ENCODE results near the gene CTSG. TPM values are rescaled to one million over a fixed set of nuclear protein-coding genes. Genes with fewer than 3 reads are reported as not detected.
"Not testable (repeated sequence)": the region's sequence is repeated elsewhere in the genome, so short reads cannot be mapped to it uniquely, and the experiment has no call there.

CTSG gene
- total RNA-seq, 1 donor from 2014 or later, result not detected

DNA sequence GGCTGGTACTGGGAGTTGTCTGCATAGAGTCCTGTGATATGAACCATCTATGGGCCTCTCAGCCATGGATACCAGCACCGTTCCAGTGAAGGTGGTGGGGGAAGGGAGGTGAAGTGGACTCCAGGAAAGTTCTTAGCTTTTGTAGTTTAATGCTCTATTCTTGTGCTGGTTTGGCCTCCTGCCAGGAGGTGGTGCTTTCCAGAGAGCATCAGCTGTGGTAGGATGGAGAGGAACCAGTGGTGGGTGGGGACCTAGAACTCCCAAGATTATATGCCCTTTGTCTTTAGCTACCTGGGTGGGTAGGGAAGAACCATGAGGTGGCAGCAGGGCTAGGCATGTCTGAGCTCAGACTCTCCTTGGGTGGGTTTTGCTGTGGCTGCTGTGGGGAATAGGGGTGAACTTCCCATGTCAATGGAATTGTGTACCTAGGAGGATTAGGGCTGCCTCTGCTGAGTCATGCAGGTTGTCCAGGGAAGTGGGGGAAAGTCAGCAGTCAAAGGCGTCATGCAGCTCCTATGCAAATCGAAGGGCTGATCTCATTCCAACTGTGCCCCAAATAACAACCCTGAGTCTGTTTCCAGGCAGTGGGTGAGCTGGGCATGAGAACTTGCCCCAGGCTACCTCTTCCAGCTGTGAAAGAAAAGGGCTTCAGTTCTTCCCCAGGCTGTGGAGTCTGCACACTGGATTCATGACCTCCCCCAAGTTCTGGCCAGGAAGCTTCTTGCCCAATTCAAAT is 19.2 kb upstream of the CTSG start:
- Mint-ChIP-seq H3K27me3 (ENCODE audit: low read depth) (no peaks in the 10 kb centered on the region), H3K27ac (no peak overlapping the region), H3K4me3 (no peak overlapping the region), H3K36me3 (no peaks in the 10 kb centered on the region), H3K4me1 (no peaks in the 10 kb centered on the region), H3K9me3 (peaks cover 94% of the 10 kb centered on the region)
- TF ChIP-seq, protein P1, sequence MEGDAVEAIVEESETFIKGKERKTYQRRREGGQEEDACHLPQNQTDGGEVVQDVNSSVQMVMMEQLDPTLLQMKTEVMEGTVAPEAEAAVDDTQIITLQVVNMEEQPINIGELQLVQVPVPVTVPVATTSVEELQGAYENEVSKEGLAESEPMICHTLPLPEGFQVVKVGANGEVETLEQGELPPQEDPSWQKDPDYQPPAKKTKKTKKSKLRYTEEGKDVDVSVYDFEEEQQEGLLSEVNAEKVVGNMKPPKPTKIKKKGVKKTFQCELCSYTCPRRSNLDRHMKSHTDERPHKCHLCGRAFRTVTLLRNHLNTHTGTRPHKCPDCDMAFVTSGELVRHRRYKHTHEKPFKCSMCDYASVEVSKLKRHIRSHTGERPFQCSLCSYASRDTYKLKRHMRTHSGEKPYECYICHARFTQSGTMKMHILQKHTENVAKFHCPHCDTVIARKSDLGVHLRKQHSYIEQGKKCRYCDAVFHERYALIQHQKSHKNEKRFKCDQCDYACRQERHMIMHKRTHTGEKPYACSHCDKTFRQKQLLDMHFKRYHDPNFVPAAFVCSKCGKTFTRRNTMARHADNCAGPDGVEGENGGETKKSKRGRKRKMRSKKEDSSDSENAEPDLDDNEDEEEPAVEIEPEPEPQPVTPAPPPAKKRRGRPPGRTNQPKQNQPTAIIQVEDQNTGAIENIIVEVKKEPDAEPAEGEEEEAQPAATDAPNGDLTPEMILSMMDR (IDR thresholded peaks at IDR 0.05; ENCODE audit: unreplicated experiment), result no peak
- no peak for DNase-seq (ENCODE audit: low spot score in 2 of 2, unreplicated experiment in 2 of 2)

DNA sequence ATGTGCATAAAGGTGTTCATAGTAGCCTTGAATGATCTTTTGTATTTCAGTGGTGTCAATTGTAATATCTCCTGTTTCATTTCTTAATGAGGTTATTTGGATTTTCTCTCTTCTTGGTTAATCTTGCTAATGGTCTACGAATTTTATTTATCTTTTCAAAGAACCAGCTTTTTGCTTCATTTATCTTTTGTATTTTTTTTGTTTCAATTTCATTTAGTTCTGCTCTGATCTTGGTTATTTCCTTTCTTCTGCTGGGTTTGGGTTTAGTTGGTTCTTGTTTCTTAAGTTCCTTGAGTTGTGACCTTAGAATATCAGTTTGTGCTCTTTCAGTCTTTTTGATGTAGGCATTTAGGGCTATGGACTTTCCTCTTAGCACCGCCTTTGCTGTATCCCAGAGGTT is 15.0 kb upstream of the CTSG start:
- H3K27me3 Mint-ChIP-seq (ENCODE audit: low read depth); DNase-seq (ENCODE audit: low spot score in 2 of 2, unreplicated experiment in 2 of 2); H3K27ac Mint-ChIP-seq; H3K4me3 Mint-ChIP-seq; H3K36me3 Mint-ChIP-seq; H3K4me1 Mint-ChIP-seq: not testable (repeated sequence)
- peaks cover 80% of the 10 kb centered on the region for H3K9me3 Mint-ChIP-seq

DNA sequence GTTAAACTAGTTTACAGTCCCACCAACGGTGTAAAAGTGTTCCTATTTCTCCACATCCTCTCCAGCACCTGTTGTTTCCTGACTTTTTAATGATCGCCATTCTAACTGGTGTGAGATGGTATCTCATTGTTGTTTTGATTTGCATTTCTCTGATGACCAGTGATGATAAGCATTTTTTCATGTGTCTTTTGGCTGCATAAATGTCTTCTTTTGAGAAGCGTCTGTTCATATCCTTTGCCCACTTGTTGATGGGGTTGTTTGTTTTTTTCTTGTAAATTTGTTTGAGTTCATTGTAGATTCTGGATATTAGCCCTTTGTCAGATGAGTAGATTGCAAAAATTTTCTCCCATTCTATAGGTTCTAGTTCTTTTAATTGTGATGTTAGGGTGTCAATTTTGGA is 8.4 kb upstream of the CTSG start:
- H3K36me3 Mint-ChIP-seq; H3K27me3 Mint-ChIP-seq (ENCODE audit: low read depth): not testable (repeated sequence)

DNA sequence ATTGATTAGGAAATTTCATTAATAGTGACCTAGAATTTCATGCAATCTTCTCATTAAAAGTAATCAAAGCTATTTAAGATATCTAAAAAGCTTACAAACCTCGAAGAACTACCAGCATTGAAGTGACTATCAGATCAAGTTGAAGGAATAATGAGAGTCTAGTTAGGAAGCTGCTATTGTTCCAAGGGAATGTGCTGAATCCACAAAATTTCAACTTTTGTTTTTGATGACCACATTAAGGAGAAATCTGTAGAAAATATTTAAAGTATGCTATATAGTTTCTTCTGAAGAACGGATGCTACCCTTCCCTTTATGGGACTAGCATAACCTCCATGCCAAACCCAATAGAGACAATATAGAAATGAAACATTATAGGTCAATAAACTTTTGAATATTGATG is 2.5 kb upstream of the CTSG start:
- Mint-ChIP-seq H3K4me3 (no peak overlapping the region), H3K9me3 (peaks cover 58% of the 10 kb centered on the region), H3K27ac (no peak overlapping the region)

More for the DNA sequence above, 8.4 kb upstream of the CTSG start:
- not testable (repeated sequence) for H3K27ac Mint-ChIP-seq; H3K4me1 Mint-ChIP-seq; H3K4me3 Mint-ChIP-seq; DNase-seq (ENCODE audit: low spot score in 2 of 2, unreplicated experiment in 2 of 2)
- peaks cover 61% of the 10 kb centered on the region for H3K9me3 Mint-ChIP-seq

DNA sequence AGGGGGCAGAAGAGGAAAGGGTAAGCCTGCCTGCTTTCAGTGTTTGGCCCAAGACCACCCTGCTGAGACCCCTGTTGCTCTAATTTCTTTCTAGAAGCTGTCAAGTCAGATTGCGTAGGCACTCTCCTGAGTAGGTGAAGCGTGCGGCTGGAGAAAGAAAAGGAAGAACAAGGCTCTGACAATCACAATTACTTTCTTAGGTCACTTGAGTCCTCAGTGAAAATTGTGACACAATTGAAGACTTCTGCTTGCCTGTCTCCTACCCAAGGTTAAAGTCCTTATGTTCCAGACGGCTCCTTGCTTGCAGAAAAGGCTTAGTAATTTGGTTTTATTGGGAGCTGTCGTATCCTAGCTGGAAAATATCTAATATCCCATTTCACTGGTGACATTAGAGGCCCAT is 721 bp upstream of the CTSG start:
- H3K4me3 Mint-ChIP-seq, result no peak overlapping the region
- H3K27me3 Mint-ChIP-seq (ENCODE audit: low read depth), result no peaks in the 10 kb centered on the region
- TF ChIP-seq, protein P1 (IDR thresholded peaks at IDR 0.05; ENCODE audit: unreplicated experiment), result no peak
- DNase-seq (ENCODE audit: low spot score in 2 of 2, unreplicated experiment in 2 of 2), result no peak
- no peaks in the 10 kb centered on the region for H3K36me3 Mint-ChIP-seq
- no peak overlapping the region for H3K27ac Mint-ChIP-seq
- peaks cover 54% of the 10 kb centered on the region for H3K9me3 Mint-ChIP-seq
- H3K4me1 Mint-ChIP-seq, result no peaks in the 10 kb centered on the region

More for the DNA sequence above, 2.5 kb upstream of the CTSG start:
- TF ChIP-seq, protein P1 (IDR thresholded peaks at IDR 0.05; ENCODE audit: unreplicated experiment), result no peak
- H3K4me1 Mint-ChIP-seq, result no peaks in the 10 kb centered on the region
- H3K36me3 Mint-ChIP-seq, result no peaks in the 10 kb centered on the region
- DNase-seq (ENCODE audit: low spot score in 2 of 2, unreplicated experiment in 2 of 2), result no peak
- no peaks in the 10 kb centered on the region for H3K27me3 Mint-ChIP-seq (ENCODE audit: low read depth)

DNA sequence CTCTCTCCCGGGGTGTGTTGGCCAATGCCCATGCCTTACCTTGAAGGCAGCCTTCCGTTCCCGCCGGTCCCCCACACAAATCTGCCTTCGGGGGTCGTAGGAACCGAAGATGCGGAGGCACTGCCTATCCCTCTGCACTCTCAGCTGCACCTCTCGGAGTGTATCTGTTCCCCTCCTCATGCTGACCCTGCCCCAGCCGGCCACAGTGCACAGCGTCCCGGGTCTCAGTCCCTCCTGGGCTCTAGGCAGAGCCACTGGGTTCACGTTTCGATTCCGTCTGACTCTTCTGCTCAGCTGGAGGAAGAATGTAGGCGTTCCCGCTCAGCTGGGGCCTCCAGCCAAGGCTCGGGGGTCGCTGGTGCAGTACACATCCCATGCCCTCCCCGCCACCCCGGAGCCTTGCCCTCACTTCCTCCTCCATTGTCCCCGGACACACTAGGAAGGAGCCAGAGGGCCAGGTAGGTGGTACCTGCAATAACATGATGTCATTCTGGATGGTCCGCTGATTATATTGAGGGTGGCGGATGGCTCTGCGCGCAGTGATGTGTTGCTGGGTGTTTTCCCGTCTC is 1.8 kb downstream of the CTSG start:
- TF ChIP-seq, protein P1 (IDR thresholded peaks at IDR 0.05; ENCODE audit: unreplicated experiment), result no peak
- H3K27me3 Mint-ChIP-seq (ENCODE audit: low read depth), result no peaks in the 10 kb centered on the region
- H3K4me1 Mint-ChIP-seq, result no peaks in the 10 kb centered on the region
- DNase-seq (ENCODE audit: low spot score in 2 of 2, unreplicated experiment in 2 of 2), result no peak
- H3K4me3 Mint-ChIP-seq, result no peak overlapping the region
- H3K9me3 Mint-ChIP-seq, result peaks cover 60% of the 10 kb centered on the region
- no peak overlapping the region for H3K27ac Mint-ChIP-seq
- no peaks in the 10 kb centered on the region for H3K36me3 Mint-ChIP-seq
